Keratinocyte (primary cell): Measurements from ENCODE around the gene LARP1B. TPM values are rescaled to one million over a fixed set of nuclear protein-coding genes. Genes with fewer than 3 reads are reported as not detected.

Experiments used
- DNase-seq: peaks from one replicate; pipeline ENCODE4 v3.0.0-alpha.2; 2011; ENCODE audit warnings: low read depth, missing footprints, low spot score
- FAIRE-seq: peaks from 2 replicates; lab custom pipeline; 2011; peaks lifted over from hg19 to GRCh38; lab: Jason Lieb, UNC
- H2AFZ ChIP-seq: 2 replicates; pipeline ENCODE4 v1.6.0; 2012; ENCODE audit warnings: low read length, control low read depth, inconsistent platforms; ENCODE audit not compliant: control insufficient read depth
- H3K27ac ChIP-seq: 2 replicates; pipeline ENCODE4 v1.5.1; 2011; ENCODE audit warnings: low read length; ENCODE audit not compliant: control insufficient read depth, insufficient read depth
- H3K27me3 ChIP-seq: 3 replicates; pipeline ENCODE4 v1.6.0; 2011; ENCODE audit warnings: low read length; ENCODE audit not compliant: control insufficient read depth, insufficient read depth; ENCODE audit errors: extremely low read depth
- H3K36me3 ChIP-seq, 2 experiments: 2 replicates in 1 of 2; 3 replicates in 1 of 2; pipeline ENCODE4 v1.5.1; 2011; ENCODE audit warnings: low read length in 2 of 2, mild to moderate bottlenecking in 1 of 2; ENCODE audit not compliant: control insufficient read depth in 2 of 2, insufficient read depth in 2 of 2; ENCODE audit errors: extremely low read depth in 1 of 2
- H3K4me1 ChIP-seq: 3 replicates; pipeline ENCODE4 v1.5.1; 2011; ENCODE audit warnings: low read length; ENCODE audit not compliant: control insufficient read depth, insufficient read depth; ENCODE audit errors: extremely low read depth
- H3K4me2 ChIP-seq: 3 replicates; pipeline ENCODE4 v1.6.0; 2011; ENCODE audit warnings: low read depth, low read length; ENCODE audit not compliant: control insufficient read depth, insufficient read depth; ENCODE audit errors: extremely low read depth
- H3K4me3 ChIP-seq, 3 experiments: fragments of 200-600 bp in 1 of 3; sonication (generic) in 1 of 3; 2 replicates in 2 of 3; 3 replicates in 1 of 3; pipeline ENCODE4 v1.5.1; 2011 to 2016; ENCODE audit warnings: low read length in 3 of 3, mild to moderate bottlenecking in 3 of 3, control low read depth in 2 of 3, inconsistent platforms in 1 of 3, low read depth in 1 of 3, mixed read lengths in 1 of 3, mixed run types in 1 of 3, moderate library complexity in 1 of 3; ENCODE audit not compliant: control insufficient read depth in 2 of 3, insufficient read depth in 2 of 3; ENCODE audit errors: extremely low read depth in 1 of 3
- H3K79me2 ChIP-seq: 2 replicates; pipeline ENCODE4 v1.6.0; 2012; ENCODE audit warnings: low read length; ENCODE audit not compliant: control insufficient read depth, insufficient read depth
- H3K9ac ChIP-seq: 3 replicates; pipeline ENCODE4 v1.6.0; 2011; ENCODE audit warnings: low read length; ENCODE audit not compliant: control insufficient read depth, insufficient read depth; ENCODE audit errors: extremely low read depth
- H3K9me1 ChIP-seq: 3 replicates; pipeline ENCODE4 v1.6.0; 2011; ENCODE audit warnings: low read length; ENCODE audit not compliant: control insufficient read depth, insufficient read depth; ENCODE audit errors: extremely low read depth
- H3K9me3 ChIP-seq: 2 replicates; pipeline ENCODE4 v1.5.1; 2012; ENCODE audit warnings: low read depth, low read length; ENCODE audit not compliant: control insufficient read depth
- H4K20me1 ChIP-seq: 3 replicates; pipeline ENCODE4 v1.6.0; 2011; ENCODE audit warnings: low read length; ENCODE audit not compliant: control insufficient read depth, insufficient read depth; ENCODE audit errors: extremely low read depth
- EZH2 ChIP-seq: IDR thresholded peaks from one replicate; pipeline ENCODE4 v1.6.1; 2012; ENCODE audit warnings: inconsistent platforms, mild to moderate bottlenecking, low read length, moderate library complexity
- dilution Hi-C: fragments of 300-500 bp; cut with MboI; formaldehyde crosslinking; loops from one replicate; pipeline ENCODE4 v1.7.0; 2020; ENCODE audit warnings: low sequenced_read_pairs; ENCODE audit not compliant: extremely low pct_ligation_motif_present
- polyA plus RNA-seq, 5 experiments: library from polyadenylated mRNA; depleted of rRNA in 3 of 5; stranded (reverse) in 3 of 5; stranded (forward) in 1 of 5; unstranded in 1 of 5; fragments of >200 nt; gene quantifications; 1 replicate in 1 of 5; 2 replicates in 3 of 5; 3 replicates in 1 of 5; pipeline versions ENCODE4 v1.2.1 to v1.2.3, GENCODE V29; 2011 to 2012; ENCODE audit warnings: missing spikeins in 2 of 5, low read depth in 1 of 5, low replicate concordance in 1 of 5
- TF ChIP-seq, protein P1 (sequence below), 3 experiments: IDR thresholded peaks in 1 of 3; conservative IDR thresholded peaks in 1 of 3; optimal IDR thresholded peaks in 1 of 3; 2 replicates in 2 of 3; 3 replicates in 1 of 3; pipeline versions ENCODE3 to v1.5.1; 2011; ENCODE audit warnings: low read length in 3 of 3, mild to moderate bottlenecking in 3 of 3, moderate library complexity in 2 of 3, control low read depth in 1 of 3, inconsistent platforms in 1 of 3; ENCODE audit not compliant: insufficient read depth in 2 of 3; ENCODE audit errors: extremely low read depth in 1 of 3

LARP1B gene
- polyA plus RNA-seq, 1 donor (not counting 4 experiments of a cell fraction or from before 2014, with no cell fraction given) = 18.3 TPM

DNA sequence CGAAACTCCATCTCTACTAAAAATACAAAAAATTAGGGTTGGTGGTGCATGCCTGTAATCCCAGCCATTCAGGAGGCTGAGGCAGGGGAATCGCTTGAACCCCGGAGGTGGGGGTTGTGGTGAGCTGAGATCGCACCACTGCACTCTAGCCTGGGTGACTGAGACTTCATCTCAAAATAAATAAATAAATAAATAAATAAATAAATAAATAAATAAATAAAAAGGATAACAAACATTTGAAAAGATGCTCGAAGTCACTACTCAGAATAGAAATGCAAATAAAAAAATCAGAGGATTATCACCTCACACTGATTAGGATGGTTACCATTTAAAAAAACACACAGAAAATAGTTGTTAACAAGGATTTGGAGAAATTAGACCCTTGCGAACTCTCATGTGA is 73.8 kb downstream of the LARP1B start:
- H3K9me1 ChIP-seq = no peaks in the 10 kb centered on the region
- peaks cover 7% of the 10 kb centered on the region for H3K4me1 ChIP-seq
- DNase-seq (no peak), FAIRE-seq (no peak)
- no peak overlapping the region for H3K4me3 ChIP-seq
- H3K27ac ChIP-seq = no peak overlapping the region
- TF ChIP-seq EZH2 = no peak
- TF ChIP-seq, protein P1, sequence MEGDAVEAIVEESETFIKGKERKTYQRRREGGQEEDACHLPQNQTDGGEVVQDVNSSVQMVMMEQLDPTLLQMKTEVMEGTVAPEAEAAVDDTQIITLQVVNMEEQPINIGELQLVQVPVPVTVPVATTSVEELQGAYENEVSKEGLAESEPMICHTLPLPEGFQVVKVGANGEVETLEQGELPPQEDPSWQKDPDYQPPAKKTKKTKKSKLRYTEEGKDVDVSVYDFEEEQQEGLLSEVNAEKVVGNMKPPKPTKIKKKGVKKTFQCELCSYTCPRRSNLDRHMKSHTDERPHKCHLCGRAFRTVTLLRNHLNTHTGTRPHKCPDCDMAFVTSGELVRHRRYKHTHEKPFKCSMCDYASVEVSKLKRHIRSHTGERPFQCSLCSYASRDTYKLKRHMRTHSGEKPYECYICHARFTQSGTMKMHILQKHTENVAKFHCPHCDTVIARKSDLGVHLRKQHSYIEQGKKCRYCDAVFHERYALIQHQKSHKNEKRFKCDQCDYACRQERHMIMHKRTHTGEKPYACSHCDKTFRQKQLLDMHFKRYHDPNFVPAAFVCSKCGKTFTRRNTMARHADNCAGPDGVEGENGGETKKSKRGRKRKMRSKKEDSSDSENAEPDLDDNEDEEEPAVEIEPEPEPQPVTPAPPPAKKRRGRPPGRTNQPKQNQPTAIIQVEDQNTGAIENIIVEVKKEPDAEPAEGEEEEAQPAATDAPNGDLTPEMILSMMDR (optimal IDR thresholded peaks at IDR 0.05 in 1 of 3, IDR thresholded peaks at IDR 0.05 in 1 of 3, conservative IDR thresholded peaks at IDR 0.05 in 1 of 3; ENCODE audit: extremely low read depth in 1 of 3, insufficient read depth in 2 of 3, low read length in 3 of 3) = no peak
- no peaks in the 10 kb centered on the region for H4K20me1 ChIP-seq
- H3K79me2 ChIP-seq = no peaks in the 10 kb centered on the region
- H3K9me3 ChIP-seq = no peaks in the 10 kb centered on the region
- H3K9ac ChIP-seq = no peak overlapping the region
- H2AFZ ChIP-seq = no peak overlapping the region
- dilution Hi-C loops = no loop called here
- no peaks in the 10 kb centered on the region for H3K27me3 ChIP-seq
- no peaks in the 10 kb centered on the region for H3K36me3 ChIP-seq
- H3K4me2 ChIP-seq = no peak overlapping the region

DNA sequence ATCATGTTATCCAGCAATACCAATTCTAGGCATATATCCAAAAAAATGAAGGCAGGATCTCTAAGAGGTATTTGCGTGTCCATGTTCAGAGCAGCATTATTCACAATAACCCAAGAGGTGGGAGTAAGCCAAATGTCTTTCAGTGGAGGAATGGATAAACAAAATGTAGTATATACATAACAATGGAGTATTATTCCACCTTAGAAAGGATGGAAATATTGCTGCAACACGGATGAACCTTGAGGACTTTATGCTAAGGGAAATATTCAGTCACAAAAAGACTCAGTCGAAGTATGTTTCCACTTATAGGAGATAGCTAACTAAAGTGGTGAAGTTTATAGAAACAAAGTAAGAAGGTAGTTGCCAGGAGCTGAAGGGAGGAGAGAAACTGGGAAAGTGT is 74.3 kb downstream of the LARP1B start:
- FAIRE-seq = no peak

More for the DNA sequence above, 74.3 kb downstream of the LARP1B start:
- Histone ChIP-seq H3K9ac (no peak overlapping the region), H3K36me3 (no peaks in the 10 kb centered on the region), H3K4me2 (no peak overlapping the region), H3K4me3 (no peak overlapping the region), H3K27me3 (no peaks in the 10 kb centered on the region), H3K79me2 (no peaks in the 10 kb centered on the region), H3K4me1 (peaks cover 5% of the 10 kb centered on the region), H4K20me1 (no peaks in the 10 kb centered on the region), H3K9me1 (no peaks in the 10 kb centered on the region), H3K9me3 (no peaks in the 10 kb centered on the region), H2AFZ (no peak overlapping the region), H3K27ac (no peak overlapping the region)
- no peak for TF ChIP-seq EZH2
- TF ChIP-seq, protein P1 (optimal IDR thresholded peaks at IDR 0.05 in 1 of 3, IDR thresholded peaks at IDR 0.05 in 1 of 3, conservative IDR thresholded peaks at IDR 0.05 in 1 of 3; ENCODE audit: extremely low read depth in 1 of 3, insufficient read depth in 2 of 3, low read length in 3 of 3) = no peak
- dilution Hi-C loops = no loop called here
- DNase-seq = no peak
